NT2/D1 (cell line): ENCODE results near the gene SHC3.

Experiments used
- SUZ12 ChIP-seq: IDR thresholded peaks from 2 replicates; pipeline ENCODE4 v1.6.1; 2011; ENCODE audit not compliant: insufficient read length, insufficient read depth; ENCODE audit errors: extremely low read depth
- YY1 ChIP-seq: IDR thresholded peaks from 2 replicates; pipeline ENCODE4 v1.6.1; 2011; ENCODE audit not compliant: insufficient read length, insufficient read depth
- ZNF274 ChIP-seq: IDR thresholded peaks from 2 replicates; pipeline ENCODE4 v1.6.1; 2011; ENCODE audit warnings: mild to moderate bottlenecking, low read depth, low read length

GRCh38 chr9:89089176-89089575 is 89.4 kb downstream of the SHC3 start:
- TF ChIP-seq YY1 (no peak), ZNF274 (no peak), SUZ12 (no peak)
